GM10248 (cell line): ENCODE data around the gene JAG1.

Experiments
- CTCF ChIA-PET: fragments of 300-600 bp; sonication (Branson Sonifier 250); formaldehyde crosslinking; extraction: SDS; loops from one replicate; lab custom pipeline; 2021; ENCODE audit warnings: antibody characterized with exemption; lab: Yijun Ruan, JAX
- POLR2A ChIA-PET: fragments of 350-650 bp; sonication (Branson Sonifier 250); formaldehyde crosslinking; extraction: SDS; loops from one replicate; lab custom pipeline; 2020; ENCODE audit warnings: antibody characterized with exemption; lab: Yijun Ruan, JAX
- DNase-seq: peaks from one replicate; pipeline ENCODE4 v3.0.0; 2012; ENCODE audit errors: extremely low spot score
- CTCF ChIP-seq: IDR thresholded peaks from 2 replicates; pipeline ENCODE4 v1.5.1; 2012; ENCODE audit warnings: mild to moderate bottlenecking, low read depth; ENCODE audit errors: extremely low read depth, missing control alignments, control extremely low read depth

The JAG1 gene

DNA sequence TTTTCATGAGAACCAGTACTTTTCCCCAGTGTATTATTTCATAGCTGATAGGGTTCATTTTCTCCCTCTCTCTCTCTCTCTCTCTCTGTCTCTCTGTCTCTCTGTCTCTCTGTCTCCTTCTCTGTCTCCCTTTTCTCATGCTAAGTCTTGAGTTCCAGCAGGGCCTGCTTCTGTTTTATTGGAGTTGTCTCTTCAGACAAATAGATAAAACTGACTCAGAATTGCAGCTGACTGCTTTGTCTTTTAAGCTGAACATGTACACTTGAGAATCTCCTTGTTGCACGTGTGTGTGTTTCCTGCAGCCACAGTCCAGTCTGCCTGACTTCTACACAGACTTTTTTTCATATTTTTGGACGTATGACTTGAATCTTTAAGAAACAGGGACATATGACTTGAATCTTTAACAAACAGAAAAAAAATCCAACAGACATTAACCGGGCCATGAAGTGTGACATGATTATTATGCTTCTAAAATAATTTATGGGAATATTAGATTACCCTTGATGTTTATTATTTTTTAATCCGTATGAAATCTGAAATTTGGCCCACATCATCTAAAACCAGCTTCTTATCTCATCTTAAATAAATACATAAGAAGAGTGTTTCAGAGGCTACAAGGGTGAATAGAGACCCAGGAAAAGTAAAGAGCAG, 71.5 kb downstream of the JAG1 start:
- TF ChIP-seq CTCF, result no peak
- CTCF ChIA-PET, result interaction anchor here (1.0 to 2.7 kb wide), 3 partner anchors 12 to 47 kb away, joined by 3 to 9 read pairs (median 4); no protein-coding TSS in a partner anchor
- no peak for DNase-seq
- POLR2A ChIA-PET, result no interaction called here

DNA sequence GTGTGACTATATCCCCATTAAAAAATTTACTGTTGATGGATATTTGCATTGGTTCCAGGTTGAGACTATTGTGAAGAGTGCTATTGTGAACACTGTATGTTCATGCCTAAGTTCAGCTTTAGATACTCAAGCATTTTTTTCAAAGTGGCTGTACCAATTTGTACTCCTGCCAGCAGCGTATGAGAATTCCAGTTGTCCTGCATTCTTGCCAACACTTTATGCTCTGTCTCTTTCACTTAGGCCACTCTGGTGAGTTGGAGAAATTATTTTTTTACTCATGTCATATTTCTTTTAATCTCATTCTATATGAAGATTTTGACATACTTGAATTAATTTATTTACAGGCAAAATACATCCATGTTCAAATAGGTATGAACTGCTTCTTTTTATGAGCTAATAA, 76.2 kb downstream of the JAG1 start:
- TF ChIP-seq CTCF, result no peak
- no peak for DNase-seq
- POLR2A ChIA-PET, result no interaction called here
- CTCF ChIA-PET, result interaction anchor here (1.5 kb wide), 1 partner anchor 27 kb away, joined by 3 read pairs; no protein-coding TSS in a partner anchor

DNA sequence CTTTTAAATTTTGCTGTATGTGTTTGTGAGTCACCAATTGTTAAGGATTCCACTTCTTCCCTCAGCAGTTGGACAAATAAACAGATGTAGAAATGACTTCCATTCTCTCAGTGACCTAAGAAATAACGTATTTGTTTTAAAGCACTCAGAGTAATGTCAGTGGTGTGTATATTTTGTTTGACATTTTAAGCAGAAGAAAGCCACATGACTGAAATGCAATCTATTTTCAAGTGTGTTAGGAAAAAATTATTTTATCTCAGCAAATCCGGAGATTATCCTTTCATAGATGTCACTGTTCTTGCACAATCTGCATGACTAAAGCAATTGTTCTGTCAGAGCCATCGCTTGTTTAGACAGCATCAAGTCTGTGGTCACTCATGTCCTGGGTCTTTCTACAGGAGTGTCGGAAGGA, 77.1 kb downstream of the JAG1 start:
- CTCF ChIA-PET, result interaction anchor here (1.1 to 1.6 kb wide), 6 partner anchors 9 to 22 kb away, joined by 3 to 5 read pairs (median 3); no protein-coding TSS in a partner anchor
- no peak for DNase-seq
- TF ChIP-seq CTCF, result no peak
- POLR2A ChIA-PET, result no interaction called here

DNA sequence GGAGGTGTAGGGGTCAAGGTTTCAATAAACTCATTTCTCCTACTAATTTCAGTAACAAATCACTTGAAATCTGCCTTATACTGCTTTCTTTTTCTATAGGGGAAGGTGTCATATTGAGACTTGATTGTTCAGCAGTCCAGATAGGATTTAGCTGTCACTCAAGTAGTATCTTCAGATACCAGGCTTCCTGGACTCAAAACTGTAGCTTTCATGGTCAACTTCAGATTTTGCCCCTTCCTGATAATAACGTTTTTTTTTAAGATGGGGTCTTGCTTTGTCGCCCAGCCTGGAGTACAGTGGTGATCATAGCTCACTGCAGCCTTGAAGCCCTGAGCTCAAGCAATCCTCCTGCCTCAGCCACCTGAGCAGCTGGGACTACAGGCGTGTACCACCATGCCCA, 77.8 kb downstream of the JAG1 start:
- DNase-seq, result no peak
- ChIA-PET POLR2A (no interaction called here), CTCF (interaction anchor here (1.1 to 2.0 kb wide), 7 partner anchors 9 to 22 kb away, joined by 3 to 5 read pairs (median 3); no protein-coding TSS in a partner anchor)
- TF ChIP-seq CTCF, result no peak

DNA sequence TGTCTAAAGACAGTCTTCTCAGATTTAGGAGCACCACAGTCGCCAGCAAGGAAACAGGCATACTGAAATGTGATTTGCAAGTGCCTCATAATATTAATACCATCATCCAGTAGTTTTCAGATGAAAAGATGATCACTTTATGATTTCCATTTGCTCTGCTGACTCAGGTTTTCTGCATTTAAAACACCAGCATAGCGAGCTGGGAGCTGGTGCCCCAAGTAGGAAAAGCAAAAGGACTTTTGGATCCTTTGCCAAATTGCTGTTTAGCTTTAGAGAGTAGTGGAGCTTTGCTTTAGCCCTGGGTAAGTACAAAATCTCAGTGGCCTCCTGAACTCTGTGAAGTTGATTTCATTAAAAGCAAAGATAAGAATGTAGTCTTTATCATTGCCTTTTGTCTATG, 78.5 kb downstream of the JAG1 start:
- no peak for DNase-seq
- CTCF ChIA-PET, result interaction anchor here (0.7 to 2.0 kb wide), 3 partner anchors 19 to 119 kb away, joined by 3 to 4 read pairs (median 3); no protein-coding TSS in a partner anchor
- POLR2A ChIA-PET, result no interaction called here
- TF ChIP-seq CTCF, result no peak

DNA sequence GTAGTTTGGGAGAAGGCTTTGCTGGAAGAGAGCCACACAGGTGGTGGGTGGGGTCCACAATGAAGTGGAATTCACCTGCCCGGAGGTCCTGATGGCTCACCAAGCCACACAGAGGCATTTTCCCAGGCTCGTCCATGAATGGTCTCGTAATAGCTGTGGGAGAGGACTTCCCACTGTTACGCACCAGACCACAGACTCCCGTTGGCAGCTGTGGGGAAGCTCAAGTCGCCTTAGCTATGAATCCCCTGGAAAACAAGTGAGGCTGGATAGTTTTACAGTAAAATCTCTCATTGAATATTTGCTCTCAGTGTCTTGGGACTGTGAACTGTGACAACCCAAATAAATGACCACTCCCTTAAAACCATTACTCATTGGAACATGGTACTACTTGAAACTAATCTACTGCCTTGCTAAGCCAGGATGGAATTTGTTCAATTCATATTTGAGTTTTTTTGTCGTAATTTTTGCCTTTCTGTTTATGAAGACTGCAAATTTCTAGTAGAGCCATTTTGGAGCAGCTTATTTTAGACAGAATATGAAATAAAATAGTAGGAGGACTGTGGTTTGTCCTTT, 79.4 kb downstream of the JAG1 start:
- no peak for DNase-seq
- ChIA-PET CTCF (interaction anchor here (1.1 to 2.1 kb wide), 3 partner anchors 10 to 38 kb away, joined by 3 to 7 read pairs (median 4); no protein-coding TSS in a partner anchor), POLR2A (no interaction called here)
- no peak for TF ChIP-seq CTCF
